SU-DHL-6 (cell line): ENCODE data around the gene ZNF587.
"Not testable (repeated sequence)": the region's sequence is repeated elsewhere in the genome, so short reads cannot be mapped to it uniquely, and the experiment has no call there.

ENCODE experiments used
- H2AFZ ChIP-seq: fragments of 200-600 bp; sonication (generic); 2 replicates; pipeline ENCODE4 v1.6.1; 2014; ENCODE audit warnings: low read depth, mild to moderate bottlenecking, moderate library complexity, mixed read lengths, antibody characterized with exemption, low read length; ENCODE audit not compliant: severe bottlenecking
- H3F3A ChIP-seq: fragments of 200-600 bp; shearing (Covaris generic); 2 replicates; pipeline ENCODE4 v1.6.0; 2016; ENCODE audit warnings: antibody characterized with exemption, mild to moderate bottlenecking; ENCODE audit not compliant: insufficient read depth
- H3K27ac ChIP-seq: fragments of 200-600 bp; sonication (generic); 2 replicates; pipeline ENCODE4 v1.5.1; 2016; ENCODE audit warnings: low read depth, mild to moderate bottlenecking, low read length, moderate library complexity, mixed read lengths
- H3K27me3 ChIP-seq: fragments of 200-600 bp; sonication (generic), shearing (Covaris generic); 2 replicates; pipeline ENCODE4 v1.6.0; 2014; ENCODE audit warnings: mild to moderate bottlenecking, low read length
- H3K36me3 ChIP-seq: fragments of 200-600 bp; sonication (generic); 2 replicates; pipeline ENCODE4 v1.6.1; 2014; ENCODE audit warnings: mild to moderate bottlenecking, low read length, mixed read lengths
- H3K4me2 ChIP-seq: fragments of 300-600, 200-600 bp; shearing (Covaris generic), sonication (generic); 2 replicates; pipeline ENCODE4 v1.6.0; 2014; ENCODE audit warnings: low read length, low read depth, mild to moderate bottlenecking; ENCODE audit not compliant: poor library complexity, severe bottlenecking
- H3K4me3 ChIP-seq: fragments of 200-600 bp; sonication (generic); 2 replicates; pipeline ENCODE4 v1.5.1; 2014; ENCODE audit warnings: antibody characterized with exemption, low read length, mild to moderate bottlenecking, mixed read lengths; ENCODE audit not compliant: insufficient read depth, poor library complexity, severe bottlenecking
- H3K79me2 ChIP-seq: fragments of 200-600 bp; sonication (generic); 2 replicates; pipeline ENCODE4 v1.6.1; 2014; ENCODE audit warnings: mild to moderate bottlenecking, low read length, moderate library complexity; ENCODE audit not compliant: insufficient read depth
- H3K9ac ChIP-seq: fragments of 200-600 bp; sonication (generic); 2 replicates; pipeline ENCODE4 v1.7.0; 2014; ENCODE audit warnings: mild to moderate bottlenecking, low read length
- H3K9me2 ChIP-seq: fragments of 200-600 bp; sonication (generic); replicated peaks from 2 replicates; pipeline ENCODE4 v1.6.1; 2014; ENCODE audit warnings: low read length; ENCODE audit not compliant: insufficient read depth
- H3K9me3 ChIP-seq: fragments of 200-600 bp; sonication (generic); 2 replicates; pipeline ENCODE4 v1.6.1; 2014; ENCODE audit warnings: low read length, mixed read lengths; ENCODE audit not compliant: insufficient read depth
- H4K20me1 ChIP-seq: fragments of 200-600 bp; sonication (generic); 2 replicates; pipeline ENCODE4 v1.6.1; 2014; ENCODE audit warnings: low read depth, mild to moderate bottlenecking, antibody characterized with exemption, low read length, moderate library complexity, mixed read lengths
- EZH2phosphoT487 ChIP-seq: fragments of 200-600 bp; sonication (generic), shearing (Covaris generic); conservative IDR thresholded peaks from 2 replicates; pipeline ENCODE4 v1.6.1; 2018; ENCODE audit warnings: mild to moderate bottlenecking, antibody characterized with exemption, low read length, moderate library complexity, mixed read lengths
- TF ChIP-seq, protein P1 (sequence below): fragments of 200-600 bp; sonication (generic); IDR thresholded peaks from one replicate; pipeline ENCODE4 v1.5.1; 2017; ENCODE audit warnings: antibody characterized with exemption, mild to moderate bottlenecking, low read length, moderate library complexity; ENCODE audit not compliant: insufficient read depth, poor library complexity, severe bottlenecking

Gene ZNF587

GRCh38 chr19:57887195-57887941 is 37.7 kb downstream of the ZNF587 start:
- no peaks in the 10 kb centered on the region for H3K27me3 ChIP-seq
- H3K79me2 ChIP-seq, result peaks cover 66% of the 10 kb centered on the region
- H2AFZ ChIP-seq, result no peak overlapping the region
- no peaks in the 10 kb centered on the region for H3K9me3 ChIP-seq
- peak overlapping the region; percentile 89 for H3K9ac ChIP-seq
- peaks cover 3% of the 10 kb centered on the region; the same call in 1 of the 2 replicates for H4K20me1 ChIP-seq
- TF ChIP-seq, protein P1, sequence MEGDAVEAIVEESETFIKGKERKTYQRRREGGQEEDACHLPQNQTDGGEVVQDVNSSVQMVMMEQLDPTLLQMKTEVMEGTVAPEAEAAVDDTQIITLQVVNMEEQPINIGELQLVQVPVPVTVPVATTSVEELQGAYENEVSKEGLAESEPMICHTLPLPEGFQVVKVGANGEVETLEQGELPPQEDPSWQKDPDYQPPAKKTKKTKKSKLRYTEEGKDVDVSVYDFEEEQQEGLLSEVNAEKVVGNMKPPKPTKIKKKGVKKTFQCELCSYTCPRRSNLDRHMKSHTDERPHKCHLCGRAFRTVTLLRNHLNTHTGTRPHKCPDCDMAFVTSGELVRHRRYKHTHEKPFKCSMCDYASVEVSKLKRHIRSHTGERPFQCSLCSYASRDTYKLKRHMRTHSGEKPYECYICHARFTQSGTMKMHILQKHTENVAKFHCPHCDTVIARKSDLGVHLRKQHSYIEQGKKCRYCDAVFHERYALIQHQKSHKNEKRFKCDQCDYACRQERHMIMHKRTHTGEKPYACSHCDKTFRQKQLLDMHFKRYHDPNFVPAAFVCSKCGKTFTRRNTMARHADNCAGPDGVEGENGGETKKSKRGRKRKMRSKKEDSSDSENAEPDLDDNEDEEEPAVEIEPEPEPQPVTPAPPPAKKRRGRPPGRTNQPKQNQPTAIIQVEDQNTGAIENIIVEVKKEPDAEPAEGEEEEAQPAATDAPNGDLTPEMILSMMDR, result peak; percentile 14
- TF ChIP-seq EZH2phosphoT487, result no peak
- H3K4me3 ChIP-seq, result peak overlapping the region; percentile 92
- peak overlapping the region; percentile 72 for H3K4me2 ChIP-seq
- no peak overlapping the region for H3K27ac ChIP-seq
- H3F3A ChIP-seq, result no peaks in the 10 kb centered on the region
- H3K9me2 ChIP-seq, result no peaks in the 10 kb centered on the region
- H3K36me3 ChIP-seq, result peaks cover 3% of the 10 kb centered on the region; the same call in 1 of the 2 replicates

DNA sequence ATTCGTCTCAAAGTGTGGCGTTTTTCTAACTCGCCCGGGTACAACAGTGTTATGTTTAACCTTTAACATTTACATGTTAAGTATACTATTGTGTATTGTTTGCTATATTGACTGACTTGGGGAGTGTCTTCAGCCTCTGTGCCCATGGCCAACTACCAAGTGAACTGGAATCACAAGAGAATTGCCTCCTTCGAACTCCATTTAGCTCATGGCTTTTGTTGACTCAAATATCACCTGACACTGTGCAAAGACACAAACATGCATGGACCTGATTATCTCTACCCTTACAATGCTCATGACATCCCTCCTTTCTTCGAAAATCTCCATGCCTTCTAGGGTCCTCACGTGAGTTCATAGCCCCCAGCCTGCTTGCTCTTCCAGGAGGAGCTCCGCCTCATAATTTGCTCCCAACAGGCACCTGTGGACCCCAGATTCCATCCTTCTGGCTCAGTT is 38.5 kb downstream of the ZNF587 start:
- Histone ChIP-seq H3K9me3 (no peaks in the 10 kb centered on the region), H3K27me3 (no peaks in the 10 kb centered on the region), H3K9me2 (no peaks in the 10 kb centered on the region), H3K79me2 (peaks cover 60% of the 10 kb centered on the region), H3K36me3 (peaks cover 3% of the 10 kb centered on the region; the same call in 1 of the 2 replicates), H3F3A (no peaks in the 10 kb centered on the region), H3K4me2 (peak overlapping the region; percentile 72), H3K9ac (peak overlapping the region; percentile 89), H3K27ac (no peak overlapping the region), H2AFZ (peak overlapping the region; percentile 99), H3K4me3 (peak overlapping the region; percentile 92), H4K20me1 (peaks cover 3% of the 10 kb centered on the region; the same call in 1 of the 2 replicates)
- no peak for TF ChIP-seq EZH2phosphoT487
- TF ChIP-seq, protein P1, result no peak

DNA sequence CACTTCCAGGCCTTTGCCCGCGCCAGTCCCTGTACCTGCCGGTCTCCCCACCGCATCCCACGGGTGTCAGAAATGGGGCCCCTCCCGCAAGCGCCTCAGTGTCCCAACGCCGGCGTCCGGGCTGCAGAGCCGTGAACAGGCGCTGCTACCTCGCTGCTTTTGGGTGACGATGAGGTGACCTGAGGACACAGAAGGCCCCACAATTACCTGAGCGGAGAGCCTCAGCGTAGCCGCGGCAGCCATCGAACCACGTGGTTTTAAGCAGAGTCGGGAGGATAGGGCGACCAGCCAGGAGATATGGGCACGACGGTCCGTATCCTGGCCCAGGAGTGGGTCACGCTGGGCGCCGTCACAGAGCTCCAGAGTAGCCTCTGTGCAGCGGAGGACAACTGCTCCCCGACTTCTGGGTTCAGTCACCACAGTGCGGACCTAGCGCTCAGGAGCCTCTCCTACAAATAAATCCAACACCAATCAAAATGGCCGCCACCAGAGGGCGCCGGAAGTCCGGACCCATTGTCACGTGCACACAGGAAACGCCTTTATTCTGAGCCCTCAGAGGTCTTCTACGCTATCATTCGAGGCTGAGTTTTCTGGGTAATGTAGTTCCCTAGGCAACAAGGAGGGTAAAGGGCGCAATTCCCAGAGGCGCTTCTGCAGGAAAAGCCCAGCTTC is 39.0 kb downstream of the ZNF587 start, which contains the start of gene ZNF814:
TSS of gene ZNF814 (minus strand) at position 478 of the 672 bp plus-strand sequence. CDS start at position 243, 235 bp downstream.
- peaks cover 3% of the 10 kb centered on the region; the same call in 1 of the 2 replicates for H3K36me3 ChIP-seq
- H3K9me2 ChIP-seq, result no peaks in the 10 kb centered on the region
- no peaks in the 10 kb centered on the region for H3F3A ChIP-seq
- no peak within 1 kb of the TSS; the same call in 1 of the 2 replicates for H3K27ac ChIP-seq
- H3K9me3 ChIP-seq, result no peaks in the 10 kb centered on the region
- peak within 1 kb of the TSS; percentile 72 for H3K4me2 ChIP-seq
- H3K27me3 ChIP-seq, result no peaks in the 10 kb centered on the region
- peaks cover 3% of the 10 kb centered on the region; the same call in 1 of the 2 replicates for H4K20me1 ChIP-seq
- H2AFZ ChIP-seq, result peak within 1 kb of the TSS; percentile 99
- peaks cover 55% of the 10 kb centered on the region for H3K79me2 ChIP-seq
- H3K4me3 ChIP-seq, result peak within 1 kb of the TSS; percentile 92
- peak within 1 kb of the TSS; percentile 89 for H3K9ac ChIP-seq
- TF ChIP-seq, protein P1, result no peak
- TF ChIP-seq EZH2phosphoT487, result no peak

DNA sequence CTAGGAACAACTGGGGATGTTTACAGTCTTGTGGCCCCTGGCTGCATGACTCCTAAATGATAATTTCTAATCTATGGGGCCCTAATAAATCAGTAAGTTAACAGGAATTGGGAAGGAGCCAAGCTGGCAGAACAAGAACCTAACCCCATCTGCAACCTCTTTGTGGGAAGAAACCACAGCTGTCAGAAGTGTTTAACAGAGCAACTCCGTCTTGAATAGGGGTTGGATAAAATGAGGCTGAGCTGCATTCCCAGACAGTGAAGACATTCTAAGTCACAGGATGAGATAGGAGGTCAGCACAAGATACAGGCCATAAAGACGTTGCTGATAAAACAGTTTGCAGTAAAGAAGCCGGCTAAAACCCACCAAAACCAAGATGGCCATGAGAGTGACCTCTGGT is 41.0 kb downstream of the ZNF587 start:
- not testable (repeated sequence) for H3K9me3 ChIP-seq, H3K4me3 ChIP-seq, H3K27me3 ChIP-seq, H3K9ac ChIP-seq, H3K27ac ChIP-seq, H3K36me3 ChIP-seq, H2AFZ ChIP-seq, H3K9me2 ChIP-seq, H4K20me1 ChIP-seq, H3K4me2 ChIP-seq, H3F3A ChIP-seq
- H3K79me2 ChIP-seq, result peaks cover 34% of the 10 kb centered on the region
